Measurements from ENCODE around the gene ARSJ. TPM values are rescaled to one million over a fixed set of nuclear protein-coding genes. Genes with fewer than 3 reads are reported as not detected.

Gene ARSJ
- 23.5 and 37.6 TPM in 2 replicates for total RNA-seq

GRCh38 chr4:113979148-113979904 lies at the start of gene ARSJ:
ARSJ (minus strand) TSS chr4:113979647; CDS start chr4:113978834, 813 bp downstream.

Other genes starting within 250 kb of the ARSJ start
- 46.6 and 92.7 TPM in 2 replicates for gene CAMK2D, start 217.9 kb downstream of the ARSJ start, total RNA-seq

Data from smooth muscle cell of the umbilical artery (primary cell).